Urinary bladder (tissue), 4 donors: Measurements from ENCODE around the gene MAML1. TPM values are rescaled to one million over a fixed set of nuclear protein-coding genes. Genes with fewer than 3 reads are reported as not detected.

Experiments used
- DNase-seq: peaks from one replicate; pipeline ENCODE4 v3.0.0-alpha.2; 2015; ENCODE audit errors: extremely low spot score
- H3K27ac ChIP-seq: one replicate; pipeline ENCODE4 v1.5.1; 2013; ENCODE audit warnings: low read depth, mild to moderate bottlenecking, moderate library complexity
- H3K36me3 ChIP-seq: one replicate; pipeline ENCODE4 v1.6.1; 2013; ENCODE audit warnings: mild to moderate bottlenecking, moderate library complexity; ENCODE audit not compliant: insufficient read depth
- H3K4me1 ChIP-seq: one replicate; pipeline ENCODE4 v1.6.1; 2013; ENCODE audit warnings: mild to moderate bottlenecking, moderate library complexity; ENCODE audit not compliant: insufficient read depth
- H3K4me3 ChIP-seq: one replicate; pipeline ENCODE4 v1.5.1; 2013; ENCODE audit warnings: low read depth, low read length
- WGBS: extraction: QIAGEN DNeasy Blood & Tissue Kit; methylation state at CpG from one replicate; pipeline ENCODE4 v1.1.7; 2013; 5-methylcytosine and 5-hydroxymethylcytosine counted together
- polyA plus RNA-seq: library from polyadenylated mRNA; stranded (reverse); fragments of 200-250 nt; gene quantifications from one replicate; pipeline ENCODE4 v1.2.3, GENCODE V29; 2013
- total RNA-seq: library from RNA; depleted of rRNA; stranded (reverse); fragments of >200 nt; gene quantifications from one replicate; pipeline ENCODE4 v1.2.3, GENCODE V29; 2014
- donor health status: healthy with polysubstance abuse.
- donor health status: healthy.

MAML1 gene
- total and polyA plus RNA-seq, 2 donors = 14.4 to 19.8 TPM

GRCh38 chr5:179747811-179748210 is 15.2 kb downstream of the MAML1 start:
- Histone ChIP-seq H3K27ac (no peak overlapping the region), H3K36me3 (no peaks in the 10 kb centered on the region), H3K4me3 (no peak overlapping the region), H3K4me1 (no peaks in the 10 kb centered on the region)
- 91% methylated on average over 3 of the region's 3 CpGs for WGBS
- DNase-seq = no peak

- 76% methylated on average over 8 of the region's 8 CpGs for WGBS
- Histone ChIP-seq H3K4me3 (no peak overlapping the region), H3K27ac (no peak overlapping the region), H3K4me1 (no peaks in the 10 kb centered on the region), H3K36me3 (no peaks in the 10 kb centered on the region)
- DNase-seq = no peak
Observed at GRCh38 chr5:179749857-179750508, 17.4 kb downstream of the MAML1 start.

GRCh38 chr5:179753971-179754370 is 21.3 kb downstream of the MAML1 start:
- H3K36me3 ChIP-seq = no peaks in the 10 kb centered on the region
- no peak overlapping the region for H3K27ac ChIP-seq
- DNase-seq = no peak
- H3K4me1 ChIP-seq = no peaks in the 10 kb centered on the region
- 98% methylated on average over 5 of the region's 5 CpGs for WGBS
- no peak overlapping the region for H3K4me3 ChIP-seq

GRCh38 chr5:179755022-179755421 is 22.4 kb downstream of the MAML1 start:
- DNase-seq = no peak
- Histone ChIP-seq H3K4me1 (no peaks in the 10 kb centered on the region), H3K27ac (no peak overlapping the region), H3K36me3 (no peaks in the 10 kb centered on the region), H3K4me3 (no peak overlapping the region)
- WGBS = 47% methylated on average over 2 of the region's 2 CpGs

GRCh38 chr5:179758955-179759354 is 26.3 kb downstream of the MAML1 start:
- H3K4me1 ChIP-seq = peaks cover 3% of the 10 kb centered on the region
- H3K4me3 ChIP-seq = no peak overlapping the region
- WGBS = 90% methylated on average over 8 of the region's 8 CpGs
- H3K36me3 ChIP-seq = no peaks in the 10 kb centered on the region
- DNase-seq = no peak
- H3K27ac ChIP-seq = no peak overlapping the region

- H3K36me3 ChIP-seq = no peaks in the 10 kb centered on the region
- no peak for DNase-seq
- no peak overlapping the region for H3K27ac ChIP-seq
- peaks cover 3% of the 10 kb centered on the region for H3K4me1 ChIP-seq
- H3K4me3 ChIP-seq = no peak overlapping the region
- 86% methylated on average over 9 of the region's 9 CpGs for WGBS
Observed at GRCh38 chr5:179759581-179760551, 27.2 kb downstream of the MAML1 start.

GRCh38 chr5:179762079-179762780 is 29.6 kb downstream of the MAML1 start:
- DNase-seq = no peak
- H3K4me3 ChIP-seq = no peak overlapping the region
- no peaks in the 10 kb centered on the region for H3K36me3 ChIP-seq
- H3K27ac ChIP-seq = no peak overlapping the region
- WGBS = 43% methylated on average over 10 of the region's 10 CpGs
- H3K4me1 ChIP-seq = peaks cover 3% of the 10 kb centered on the region

GRCh38 chr5:179762781-179763176 is 30.2 kb downstream of the MAML1 start:
- 17% methylated on average over 3 of the region's 3 CpGs for WGBS

GRCh38 chr5:179763215-179763945 is 30.8 kb downstream of the MAML1 start:
- no peaks in the 10 kb centered on the region for H3K36me3 ChIP-seq
- H3K27ac ChIP-seq = no peak overlapping the region
- no peak overlapping the region for H3K4me3 ChIP-seq
- DNase-seq = peak; percentile 13
- WGBS = 17% methylated on average over 10 of the region's 10 CpGs
- peaks cover 3% of the 10 kb centered on the region for H3K4me1 ChIP-seq

More at GRCh38 chr5:179762781-179763176, 30.2 kb downstream of the MAML1 start:
- H3K36me3 ChIP-seq = no peaks in the 10 kb centered on the region
- no peak for DNase-seq
- no peak overlapping the region for H3K4me3 ChIP-seq
- H3K27ac ChIP-seq = no peak overlapping the region
- H3K4me1 ChIP-seq = peaks cover 3% of the 10 kb centered on the region

- Histone ChIP-seq H3K27ac (no peak overlapping the region), H3K4me3 (no peak overlapping the region), H3K36me3 (peaks cover 2% of the 10 kb centered on the region), H3K4me1 (peaks cover 3% of the 10 kb centered on the region)
- 64% methylated on average over 8 of the region's 8 CpGs for WGBS
- no peak for DNase-seq
Observed at GRCh38 chr5:179764056-179764455, 31.4 kb downstream of the MAML1 start.

- DNase-seq = no peak
- WGBS = 48% methylated on average over 13 of the region's 13 CpGs
- Histone ChIP-seq H3K36me3 (peaks cover 2% of the 10 kb centered on the region), H3K4me1 (peaks cover 3% of the 10 kb centered on the region), H3K27ac (no peak overlapping the region), H3K4me3 (no peak overlapping the region)
Observed at GRCh38 chr5:179765400-179765799, 32.8 kb downstream of the MAML1 start.

GRCh38 chr5:179766021-179766725 is 33.6 kb downstream of the MAML1 start:
- peaks cover 5% of the 10 kb centered on the region for H3K36me3 ChIP-seq
- no peak overlapping the region for H3K27ac ChIP-seq
- DNase-seq = no peak
- no peak overlapping the region for H3K4me3 ChIP-seq
- 86% methylated on average over 20 of the region's 20 CpGs for WGBS
- H3K4me1 ChIP-seq = peaks cover 3% of the 10 kb centered on the region
